ENCODE data around the gene PYM1. TPM values are rescaled to one million over a fixed set of nuclear protein-coding genes. Genes with fewer than 3 reads are reported as not detected.
"Not testable (repeated sequence)": the region's sequence is repeated elsewhere in the genome, so short reads cannot be mapped to it uniquely, and the experiment has no call there.

PYM1 gene
- total RNA-seq, 3 donors from 2014 or later (not counting 1 experiment from before 2014, with no cell fraction given) = 18.5 to 21.2 (median 19.1) TPM

GRCh38 chr12:55926738-55927587 lies 731 bp downstream of the PYM1 start:
- H3K4me1 Mint-ChIP-seq = peaks cover 55 to 69% of the 10 kb centered on the region in 2 donors

GRCh38 chr12:55925870-55926737 lies 1.6 kb downstream of the PYM1 start:
- TF ChIP-seq, protein P1, sequence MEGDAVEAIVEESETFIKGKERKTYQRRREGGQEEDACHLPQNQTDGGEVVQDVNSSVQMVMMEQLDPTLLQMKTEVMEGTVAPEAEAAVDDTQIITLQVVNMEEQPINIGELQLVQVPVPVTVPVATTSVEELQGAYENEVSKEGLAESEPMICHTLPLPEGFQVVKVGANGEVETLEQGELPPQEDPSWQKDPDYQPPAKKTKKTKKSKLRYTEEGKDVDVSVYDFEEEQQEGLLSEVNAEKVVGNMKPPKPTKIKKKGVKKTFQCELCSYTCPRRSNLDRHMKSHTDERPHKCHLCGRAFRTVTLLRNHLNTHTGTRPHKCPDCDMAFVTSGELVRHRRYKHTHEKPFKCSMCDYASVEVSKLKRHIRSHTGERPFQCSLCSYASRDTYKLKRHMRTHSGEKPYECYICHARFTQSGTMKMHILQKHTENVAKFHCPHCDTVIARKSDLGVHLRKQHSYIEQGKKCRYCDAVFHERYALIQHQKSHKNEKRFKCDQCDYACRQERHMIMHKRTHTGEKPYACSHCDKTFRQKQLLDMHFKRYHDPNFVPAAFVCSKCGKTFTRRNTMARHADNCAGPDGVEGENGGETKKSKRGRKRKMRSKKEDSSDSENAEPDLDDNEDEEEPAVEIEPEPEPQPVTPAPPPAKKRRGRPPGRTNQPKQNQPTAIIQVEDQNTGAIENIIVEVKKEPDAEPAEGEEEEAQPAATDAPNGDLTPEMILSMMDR (IDR thresholded peaks at IDR 0.05) = no peak
- H3K9me3 Mint-ChIP-seq = no peaks in the 10 kb centered on the region
- Histone ChIP-seq H3K4me1 (ENCODE audit: control insufficient read depth, insufficient read depth, low read length) (peaks cover 42% of the 10 kb centered on the region), H3K9me3 (ENCODE audit: control insufficient read depth, insufficient read depth, low read length) (no peaks in the 10 kb centered on the region), H3K27ac (ENCODE audit: low read length) (peak overlapping the region; percentile 86), H3K4me3 (ENCODE audit: low read length) (peak overlapping the region; percentile 95), H3K27me3 (ENCODE audit: control insufficient read depth, insufficient read depth, low read length) (no peaks in the 10 kb centered on the region), H3K36me3 (ENCODE audit: control insufficient read depth, insufficient read depth, low read length) (peaks cover 7% of the 10 kb centered on the region)
- peak overlapping the region; percentile 97 to 98 for H3K27ac Mint-ChIP-seq
- WGBS (ENCODE audit: insufficient coverage) = 13% methylated on average over 8 of the region's 10 CpGs
- ATAC-seq (peak in 1 of 3 donors; percentile 2), DNase-seq (peak in 1 of 2 donors; percentile 43)
- H3K27me3 Mint-ChIP-seq (ENCODE audit: low read depth in 2 of 2) = no peaks in the 10 kb centered on the region
- peak overlapping the region; percentile 97 for H3K4me3 Mint-ChIP-seq
- intact Hi-C loops (cut with micrococcal nuclease) = loop anchor here (2.0 to 5.0 kb wide), 4 partner anchors 47 to 184 kb away; partner anchors contain the start of genes GDF11, RPS26 and SARNP
- H3K4me1 Mint-ChIP-seq = peaks cover 50 to 66% of the 10 kb centered on the region in 2 donors
- H3K36me3 Mint-ChIP-seq = no peaks in the 10 kb centered on the region

More at GRCh38 chr12:55926738-55927587, 731 bp downstream of the PYM1 start:
- H3K9me3 ChIP-seq (ENCODE audit: control insufficient read depth, insufficient read depth, low read length) = no peaks in the 10 kb centered on the region
- H3K27me3 Mint-ChIP-seq (ENCODE audit: low read depth in 2 of 2) = no peaks in the 10 kb centered on the region
- WGBS (ENCODE audit: insufficient coverage) = under 1% methylated on average over 42 of the region's 42 CpGs
- ATAC-seq (peak; percentile 60 to 80 (median 70)), DNase-seq (peak; percentile 83 to 96)
- H3K4me3 ChIP-seq (ENCODE audit: low read length) = peak overlapping the region; percentile 95
- no peaks in the 10 kb centered on the region for H3K9me3 Mint-ChIP-seq
- intact Hi-C loops (cut with micrococcal nuclease) = loop anchor here (1.0 to 5.0 kb wide), 6 partner anchors 13 to 185 kb away; partner anchors contain the start of genes DNAJC14, GDF11, RPS26 and SARNP
- H3K4me1 ChIP-seq (ENCODE audit: control insufficient read depth, insufficient read depth, low read length) = peaks cover 48% of the 10 kb centered on the region
- H3K4me3 Mint-ChIP-seq = peak overlapping the region; percentile 97
- H3K36me3 ChIP-seq (ENCODE audit: control insufficient read depth, insufficient read depth, low read length) = peaks cover 7% of the 10 kb centered on the region
- TF ChIP-seq, protein P1 (IDR thresholded peaks at IDR 0.05) = peak; percentile 85
- H3K27ac ChIP-seq (ENCODE audit: low read length) = peak overlapping the region; percentile 86
- H3K27ac Mint-ChIP-seq = peak overlapping the region; percentile 97 to 98
- no peaks in the 10 kb centered on the region for H3K36me3 Mint-ChIP-seq
- H3K27me3 ChIP-seq (ENCODE audit: control insufficient read depth, insufficient read depth, low read length) = no peaks in the 10 kb centered on the region

GRCh38 chr12:55925371-55925770 lies 2.3 kb downstream of the PYM1 start:
- Histone ChIP-seq H3K4me3 (ENCODE audit: low read length) (no peak overlapping the region), H3K27ac (ENCODE audit: low read length) (no peak overlapping the region), H3K27me3 (ENCODE audit: control insufficient read depth, insufficient read depth, low read length) (no peaks in the 10 kb centered on the region), H3K4me1 (ENCODE audit: control insufficient read depth, insufficient read depth, low read length) (peaks cover 35% of the 10 kb centered on the region), H3K36me3 (ENCODE audit: control insufficient read depth, insufficient read depth, low read length) (peaks cover 7% of the 10 kb centered on the region), H3K9me3 (ENCODE audit: control insufficient read depth, insufficient read depth, low read length) (no peaks in the 10 kb centered on the region)
- WGBS (ENCODE audit: insufficient coverage) = 89% methylated on average over 3 of the region's 4 CpGs
- Mint-ChIP-seq H3K4me1 (peaks cover 48 to 64% of the 10 kb centered on the region in 2 donors), H3K27ac (peak overlapping the region; percentile 97 to 98), H3K36me3 (no peaks in the 10 kb centered on the region), H3K4me3 (peak overlapping the region; percentile 97), H3K9me3 (no peaks in the 10 kb centered on the region), H3K27me3 (ENCODE audit: low read depth in 2 of 2) (no peaks in the 10 kb centered on the region)
- ATAC-seq (no peak), DNase-seq (no peak)
- TF ChIP-seq, protein P1 (IDR thresholded peaks at IDR 0.05) = no peak
- intact Hi-C loops (cut with micrococcal nuclease) = loop anchor here (5.0 kb wide), 2 partner anchors 117 to 183 kb away; partner anchors contain the start of genes GDF11 and RPS26

DNA sequence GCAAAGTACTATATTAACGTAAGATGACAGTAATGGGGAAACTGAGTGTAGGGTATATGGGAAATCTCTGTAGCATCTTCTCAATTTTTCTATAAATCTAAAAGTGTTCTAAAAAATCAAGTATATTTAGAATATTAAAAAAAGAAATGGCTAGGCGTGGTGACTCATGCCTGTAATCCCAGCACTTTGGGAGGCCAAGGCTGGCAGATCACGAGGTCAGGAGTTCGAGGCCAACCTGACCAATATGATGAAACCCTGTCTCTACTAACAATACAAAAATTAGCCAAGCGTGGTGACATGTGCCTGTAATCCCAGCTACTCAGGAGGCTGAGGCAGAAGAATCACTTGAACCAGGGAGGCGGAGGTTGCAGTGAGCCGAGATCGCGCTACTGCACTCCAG lies 4.0 kb downstream of the PYM1 start:
- DNase-seq; ATAC-seq; H3K36me3 Mint-ChIP-seq; H3K27me3 Mint-ChIP-seq (ENCODE audit: low read depth in 2 of 2); H3K27ac Mint-ChIP-seq; H3K36me3 ChIP-seq (ENCODE audit: control insufficient read depth, insufficient read depth, low read length); H3K27me3 ChIP-seq (ENCODE audit: control insufficient read depth, insufficient read depth, low read length); H3K9me3 Mint-ChIP-seq; H3K9me3 ChIP-seq (ENCODE audit: control insufficient read depth, insufficient read depth, low read length); H3K4me3 Mint-ChIP-seq; intact Hi-C loops (cut with micrococcal nuclease); H3K4me3 ChIP-seq (ENCODE audit: low read length); H3K27ac ChIP-seq (ENCODE audit: low read length): not testable (repeated sequence)
- peaks cover 33 to 48% of the 10 kb centered on the region in 2 donors for H3K4me1 Mint-ChIP-seq
- H3K4me1 ChIP-seq (ENCODE audit: control insufficient read depth, insufficient read depth, low read length) = peaks cover 19% of the 10 kb centered on the region
- 95% methylated on average over 8 of the region's 9 CpGs for WGBS (ENCODE audit: insufficient coverage)
